ENCODE measurements around the gene DHX38.

The DHX38 gene

GRCh38 chr16:72123426-72123825 is 29.8 kb downstream of the DHX38 start:
- DNase-seq: no peak

- DNase-seq: no peak
Measured at GRCh38 chr16:72124148-72124547, 30.5 kb downstream of the DHX38 start.

GRCh38 chr16:72124761-72125634 is 31.4 kb downstream of the DHX38 start:
- DNase-seq: peak; percentile 78 to 89

GRCh38 chr16:72125635-72126428 is 32.2 kb downstream of the DHX38 start:
- peak; percentile 12 to 17 for DNase-seq

- no peak for DNase-seq
Measured at GRCh38 chr16:72126429-72126765, 32.8 kb downstream of the DHX38 start.

- no peak for DNase-seq
Measured at GRCh38 chr16:72128701-72129100, 35.1 kb downstream of the DHX38 start.

GRCh38 chr16:72129976-72130656 is 36.5 kb downstream of the DHX38 start:
- DNase-seq: no peak

GRCh38 chr16:72131036-72131435 is 37.4 kb downstream of the DHX38 start:
- DNase-seq: no peak

GRCh38 chr16:72132726-72133125 is 39.1 kb downstream of the DHX38 start:
- no peak for DNase-seq

GRCh38 chr16:72134507-72134906 is 40.9 kb downstream of the DHX38 start:
- no peak for DNase-seq

- DNase-seq: no peak
Measured at GRCh38 chr16:72137380-72138063, 43.9 kb downstream of the DHX38 start.

- no peak for DNase-seq
Measured at GRCh38 chr16:72138064-72138572, 44.5 kb downstream of the DHX38 start.

- DNase-seq: no peak
Measured at GRCh38 chr16:72139908-72140307, 46.3 kb downstream of the DHX38 start.

GRCh38 chr16:72142476-72142875 is 48.8 kb downstream of the DHX38 start:
- no peak for DNase-seq

- DNase-seq: no peak
Measured at GRCh38 chr16:72149676-72150464, 56.2 kb downstream of the DHX38 start.

GRCh38 chr16:72159386-72159785 is 65.7 kb downstream of the DHX38 start:
- DNase-seq: no peak

GRCh38 chr16:72159801-72160200 is 66.2 kb downstream of the DHX38 start:
- no peak for DNase-seq

GRCh38 chr16:72162105-72162692 is 68.6 kb downstream of the DHX38 start:
- DNase-seq: no peak

All from Kasumi-1 (cell line).